ENCODE data around the gene PATL2.

- TF ChIP-seq CTCF (IDR thresholded peaks at IDR 0.05; ENCODE audit: low read length) (peak; percentile 88), EZH2 (IDR thresholded peaks at IDR 0.05; ENCODE audit: borderline replicate concordance, low read length) (no peak)
Measured at GRCh38 chr15:44738340-44738984, 27.3 kb upstream of the PATL2 start.
